GM21576 (cell line): ENCODE data around the gene C12orf75.
"Not testable (repeated sequence)": the region's sequence is repeated elsewhere in the genome, so short reads cannot be mapped to it uniquely, and the experiment has no call there.

Experiments used
- ATAC-seq: cut with Tn5 transposase; IDR thresholded peaks from one replicate; pipeline ENCODE4 v1.9.1; 2021; ENCODE audit warnings: mild to moderate bottlenecking, moderate library complexity; ENCODE audit not compliant: unreplicated experiment

C12orf75 gene

DNA sequence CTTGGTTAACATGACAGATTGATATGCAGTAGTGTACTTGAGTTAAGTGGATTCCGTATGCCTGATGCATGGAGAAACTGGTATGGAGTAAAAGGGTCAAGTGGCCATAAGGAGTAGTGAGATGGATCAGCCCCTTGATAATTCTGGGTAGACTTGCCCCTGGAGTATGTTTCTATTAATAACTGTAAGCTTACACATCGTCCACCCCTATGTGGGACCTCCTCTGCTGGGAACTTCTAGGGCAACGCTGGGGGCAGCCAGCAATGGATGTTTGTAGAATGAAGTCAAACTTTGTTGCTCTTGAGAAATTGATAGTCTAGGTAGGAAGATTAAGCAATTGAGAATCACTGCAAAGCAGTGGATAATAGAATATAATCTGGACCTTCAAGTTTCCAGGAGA is 3.5 kb downstream of the C12orf75 start:
- no peak for ATAC-seq

DNA sequence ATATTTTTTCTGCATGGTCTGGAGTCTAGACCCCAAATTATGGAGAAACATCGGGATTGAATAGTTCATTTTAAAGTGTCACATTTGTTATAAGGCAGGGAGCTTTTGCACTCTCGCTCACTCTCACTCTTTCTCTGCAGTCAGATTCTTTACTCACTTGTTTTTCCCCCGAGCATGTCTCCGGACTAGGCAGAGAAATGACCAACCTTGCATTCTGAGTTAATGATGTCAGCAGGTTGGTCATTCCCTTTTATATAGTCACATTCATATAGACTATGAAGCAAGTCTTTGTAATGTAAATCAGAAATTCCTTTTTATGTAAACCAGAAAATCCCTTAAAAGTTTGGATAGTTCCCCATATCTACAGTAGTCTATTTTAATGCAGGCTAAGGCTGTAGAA is 4.1 kb downstream of the C12orf75 start:
- no peak for ATAC-seq

DNA sequence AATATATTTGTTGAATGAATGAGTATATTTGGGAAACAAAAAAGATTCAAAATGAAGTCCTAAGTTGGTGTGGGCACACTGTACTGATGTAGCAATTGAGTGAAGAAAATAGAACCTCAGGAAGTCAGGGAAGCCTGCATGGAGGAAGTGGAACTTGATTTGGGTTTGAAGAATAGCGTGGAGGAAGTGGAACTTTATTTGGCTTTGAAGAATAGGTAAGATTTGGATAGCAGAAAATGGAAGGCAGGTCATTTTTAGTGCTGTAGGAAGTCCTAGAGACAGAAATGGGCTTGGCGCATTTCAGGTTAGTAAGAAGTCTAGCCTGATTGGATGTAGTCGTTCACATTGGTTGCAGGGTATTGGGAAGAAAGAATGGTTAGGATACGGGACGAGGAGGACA is 5.4 kb downstream of the C12orf75 start:
- no peak for ATAC-seq

DNA sequence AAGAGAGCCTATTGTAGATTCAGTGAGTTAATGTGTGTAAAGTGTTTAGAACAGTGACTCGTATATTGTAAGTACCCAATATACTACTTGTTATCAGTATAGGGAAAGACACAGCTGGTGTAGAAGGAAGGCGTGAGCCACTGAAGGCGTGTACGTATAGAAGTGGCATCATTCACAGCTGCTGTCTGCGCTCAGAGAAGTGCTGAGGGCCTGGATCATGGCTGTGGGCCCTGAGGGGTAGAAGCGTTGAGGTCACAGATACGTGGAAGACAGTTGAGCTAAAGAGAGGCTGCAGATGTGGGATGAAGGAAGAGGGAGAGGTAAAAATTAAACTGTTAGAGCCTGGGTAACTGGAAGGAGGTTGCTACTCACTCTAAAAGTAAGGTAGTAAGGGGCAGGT is 5.9 kb downstream of the C12orf75 start:
- no peak for ATAC-seq

DNA sequence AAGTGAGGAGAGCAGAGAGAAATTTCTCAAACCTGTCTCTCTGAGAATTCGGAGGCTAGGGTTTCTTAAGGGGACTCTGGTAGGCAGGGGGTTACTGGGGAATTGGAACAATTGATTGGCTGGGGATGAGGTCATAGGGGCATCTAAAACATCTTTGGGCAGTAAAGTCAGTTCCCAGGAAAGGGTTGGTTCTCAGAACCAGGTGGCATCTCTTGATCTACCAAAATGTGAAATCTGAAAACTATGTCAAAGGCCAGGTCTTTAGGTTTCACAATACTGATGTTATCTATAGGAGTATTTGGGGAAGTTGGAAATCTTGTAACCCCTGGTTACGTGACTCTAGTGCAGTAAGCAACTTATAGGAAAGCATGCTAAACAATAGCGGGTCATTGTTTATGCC is 6.9 kb downstream of the C12orf75 start:
- no peak for ATAC-seq

DNA sequence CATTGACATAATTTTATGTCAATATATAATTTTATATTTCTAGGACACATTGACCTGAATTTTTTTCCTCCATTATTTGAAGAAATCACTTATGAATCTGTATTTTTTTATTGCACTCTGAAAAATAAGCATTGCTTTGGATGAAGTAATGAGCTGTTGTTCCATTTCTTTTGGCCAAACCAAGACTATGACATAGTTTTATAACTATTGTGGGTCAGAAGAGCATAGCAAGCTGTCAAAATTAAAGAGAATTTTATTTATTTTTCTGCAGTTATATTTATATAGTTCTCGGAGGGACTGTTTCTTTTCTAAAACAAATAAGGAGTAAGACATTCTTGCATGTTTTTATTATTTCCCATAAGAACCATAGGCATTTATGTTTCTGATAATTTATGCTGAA is 8.5 kb downstream of the C12orf75 start:
- ATAC-seq: no peak

DNA sequence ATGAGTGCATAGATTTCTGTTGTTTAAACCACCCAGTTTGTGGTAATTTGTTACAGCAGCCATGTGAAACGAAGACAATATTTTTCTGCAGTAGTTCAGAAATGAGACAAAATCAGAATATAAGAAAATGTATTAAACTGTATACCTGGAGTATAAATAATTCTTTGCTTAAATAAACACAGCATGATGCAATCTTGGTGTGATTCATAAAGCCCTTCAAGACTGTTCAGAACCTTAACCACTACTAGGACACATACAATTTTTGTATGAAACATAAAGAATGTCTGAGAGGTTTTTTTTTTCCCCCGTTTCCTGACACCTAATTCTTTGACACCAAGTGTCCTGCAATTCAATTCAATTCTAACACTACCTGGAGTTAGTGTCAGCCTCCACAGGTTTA is 10.5 kb downstream of the C12orf75 start:
- ATAC-seq: no peak

DNA sequence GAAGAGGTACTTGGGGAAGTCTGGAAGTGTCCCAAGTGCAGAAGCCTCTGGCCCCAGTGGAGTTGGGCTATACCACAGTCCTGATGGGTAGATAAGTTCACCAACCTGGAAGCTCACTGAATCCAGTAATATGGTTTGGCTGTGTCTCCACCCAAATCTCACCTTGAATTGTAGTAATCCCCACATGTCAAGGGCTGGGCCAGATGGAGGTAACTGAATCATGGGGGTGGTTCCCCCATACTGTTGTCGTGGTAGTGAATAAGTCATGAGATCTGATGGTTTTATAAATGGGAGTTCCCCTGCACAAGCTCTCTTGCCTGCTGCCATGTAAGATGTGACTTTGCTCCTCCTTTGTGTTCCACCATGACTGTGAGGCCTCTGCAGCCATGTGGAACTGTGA is 11.1 kb downstream of the C12orf75 start:
- ATAC-seq: not testable (repeated sequence)

DNA sequence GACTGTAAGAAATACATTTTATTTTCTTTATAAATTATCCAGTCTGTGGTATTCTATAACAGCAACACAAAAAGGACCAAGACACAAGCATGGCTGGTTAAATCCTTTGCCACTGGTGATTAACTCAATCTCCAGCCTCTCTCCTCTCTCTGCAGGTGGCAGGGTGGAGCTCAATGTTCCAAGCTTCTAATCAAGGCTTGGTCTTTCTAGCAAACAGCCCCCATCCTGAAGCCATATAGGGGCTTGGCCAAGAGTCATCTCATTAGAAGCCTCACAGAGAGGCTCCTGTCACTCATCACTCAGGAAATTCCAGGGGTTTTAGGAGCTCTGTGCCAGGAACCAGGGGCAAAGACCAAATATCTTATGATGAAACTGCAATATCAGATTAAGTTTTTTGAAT is 12.0 kb downstream of the C12orf75 start:
- ATAC-seq: no peak

DNA sequence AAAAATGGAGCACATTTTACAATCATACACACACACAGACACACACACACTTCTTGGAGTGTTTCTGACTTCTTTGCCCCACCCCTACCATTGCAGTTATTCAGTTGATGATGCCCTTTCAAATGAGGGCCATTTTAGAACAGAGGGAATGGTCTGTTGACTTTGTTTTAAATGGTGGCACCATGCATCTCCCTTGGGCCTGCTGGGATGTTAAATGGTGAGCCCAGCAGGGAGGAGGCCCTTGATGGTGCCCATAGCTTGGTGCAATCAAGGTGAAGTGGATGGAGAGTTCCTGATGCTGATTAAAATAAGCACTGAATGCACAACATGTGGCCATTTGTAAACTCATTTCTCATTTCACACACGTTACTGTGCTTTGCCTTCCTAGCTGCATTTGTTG is 13.3 kb downstream of the C12orf75 start:
- ATAC-seq: no peak

DNA sequence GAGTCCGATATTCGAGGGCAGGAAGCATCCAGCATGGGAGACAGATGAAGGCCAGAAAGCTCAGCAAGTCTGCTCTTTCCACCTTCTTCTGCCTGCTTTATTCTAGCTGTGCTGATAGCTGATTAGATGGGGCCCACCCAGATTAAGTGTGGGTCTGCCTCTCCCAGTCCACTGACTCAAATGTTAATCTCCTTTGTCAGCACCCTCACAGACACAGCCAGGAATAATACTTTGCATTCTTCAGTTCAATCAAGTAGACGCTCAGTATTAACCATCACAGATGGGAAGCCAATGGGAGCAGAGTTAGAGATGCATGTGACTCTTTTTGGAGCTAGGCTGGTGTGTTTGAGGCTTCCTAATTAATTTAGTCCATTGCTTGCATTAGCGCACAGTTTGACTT is 17.0 kb downstream of the C12orf75 start:
- ATAC-seq: no peak

DNA sequence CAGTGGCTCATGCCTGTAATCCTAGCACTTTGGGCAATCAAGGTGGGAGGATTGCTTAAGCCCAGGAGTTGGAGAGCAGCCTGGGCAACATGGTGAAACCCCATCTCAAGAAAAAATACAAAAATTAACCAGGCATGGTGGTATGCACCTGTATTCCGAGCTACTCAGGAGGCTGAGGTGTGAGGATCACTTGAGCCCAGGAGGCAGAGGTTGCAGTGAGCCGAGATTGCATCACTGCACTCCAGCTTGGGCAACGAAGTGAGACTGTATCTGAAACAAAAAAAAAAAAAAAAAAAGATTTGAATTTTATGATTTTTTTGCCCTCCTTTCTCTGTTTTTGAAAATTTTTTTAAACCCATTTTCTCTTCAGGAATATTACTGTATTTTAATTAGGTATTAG is 17.7 kb downstream of the C12orf75 start:
- ATAC-seq: no peak

DNA sequence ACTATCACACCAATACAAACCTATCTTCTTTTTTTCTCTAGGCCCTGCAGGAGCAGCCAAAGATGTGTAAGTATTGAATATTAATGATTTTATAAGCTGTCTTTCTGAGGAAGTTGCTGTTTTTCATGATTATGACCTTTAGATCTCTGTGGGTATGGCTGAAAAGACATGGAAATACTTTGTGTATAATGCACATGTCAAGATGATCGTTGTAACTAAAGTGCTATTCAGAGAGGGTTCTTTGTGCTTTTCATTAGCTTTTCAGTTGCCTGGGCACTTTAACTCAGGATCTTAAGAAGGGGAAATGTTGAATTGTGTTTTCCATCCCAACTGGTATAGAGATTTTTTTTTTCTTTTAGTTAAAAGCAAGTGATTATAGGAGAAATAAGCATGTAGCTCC is 18.1 kb downstream of the C12orf75 start:
- no peak for ATAC-seq

DNA sequence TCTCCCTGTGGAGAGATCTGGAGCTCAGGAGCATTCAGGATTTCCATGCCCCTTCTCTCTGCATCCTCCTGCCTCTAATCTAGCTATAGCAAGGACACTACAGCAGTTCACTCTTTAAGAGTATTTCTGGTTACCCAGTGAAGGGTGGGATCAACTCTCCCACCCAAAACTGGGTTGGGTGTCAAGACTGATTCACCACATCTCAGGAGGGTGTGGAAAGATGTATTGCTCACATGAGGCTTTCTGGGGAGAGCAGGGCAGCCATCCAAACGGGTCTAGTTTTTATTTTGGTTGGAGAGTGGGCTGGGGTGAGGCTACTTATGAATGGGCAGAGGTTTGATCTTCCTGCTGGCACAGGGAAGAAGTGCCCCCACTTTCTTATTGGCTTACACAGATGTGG is 18.6 kb downstream of the C12orf75 start:
- no peak for ATAC-seq

DNA sequence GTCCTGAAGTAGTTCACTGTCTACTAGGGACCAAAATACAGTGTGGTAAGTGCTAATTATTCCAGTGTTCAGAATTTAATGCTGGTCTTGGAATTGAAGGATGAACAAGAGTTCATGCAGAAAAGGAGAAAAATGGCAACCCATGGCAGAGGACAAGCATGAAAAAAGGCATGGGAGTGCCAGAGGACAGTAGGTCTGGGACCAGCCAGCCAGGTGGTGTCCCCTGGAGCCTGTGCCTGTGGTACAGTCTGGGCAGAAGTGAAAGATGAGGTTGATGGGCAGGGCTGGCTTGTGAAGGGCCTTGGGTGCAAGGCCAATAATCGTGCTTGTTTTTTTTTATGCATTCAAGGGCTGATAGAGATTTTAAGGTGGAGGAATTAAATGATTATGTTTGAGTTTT is 21.0 kb downstream of the C12orf75 start:
- peak; percentile 61 for ATAC-seq

DNA sequence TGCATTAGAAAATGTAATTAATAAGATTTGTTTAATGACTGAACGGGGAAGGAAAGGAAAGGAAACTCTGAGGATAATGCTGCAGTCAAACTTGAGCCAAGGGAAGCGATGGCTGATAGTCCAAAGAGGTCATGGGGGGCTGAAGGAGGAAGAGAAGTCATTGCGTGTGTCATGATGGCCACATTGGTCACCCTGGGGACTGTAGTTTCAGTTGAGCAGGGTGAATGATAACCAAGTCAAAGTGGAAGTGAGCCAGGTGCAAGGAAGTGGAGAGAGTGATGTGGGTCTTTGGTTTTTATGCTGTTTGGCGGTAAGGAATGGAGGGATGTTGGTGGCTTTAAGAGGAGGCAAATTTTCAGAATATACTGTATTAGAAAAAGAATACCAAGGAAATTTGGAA is 21.6 kb downstream of the C12orf75 start:
- peak; percentile 72 for ATAC-seq

DNA sequence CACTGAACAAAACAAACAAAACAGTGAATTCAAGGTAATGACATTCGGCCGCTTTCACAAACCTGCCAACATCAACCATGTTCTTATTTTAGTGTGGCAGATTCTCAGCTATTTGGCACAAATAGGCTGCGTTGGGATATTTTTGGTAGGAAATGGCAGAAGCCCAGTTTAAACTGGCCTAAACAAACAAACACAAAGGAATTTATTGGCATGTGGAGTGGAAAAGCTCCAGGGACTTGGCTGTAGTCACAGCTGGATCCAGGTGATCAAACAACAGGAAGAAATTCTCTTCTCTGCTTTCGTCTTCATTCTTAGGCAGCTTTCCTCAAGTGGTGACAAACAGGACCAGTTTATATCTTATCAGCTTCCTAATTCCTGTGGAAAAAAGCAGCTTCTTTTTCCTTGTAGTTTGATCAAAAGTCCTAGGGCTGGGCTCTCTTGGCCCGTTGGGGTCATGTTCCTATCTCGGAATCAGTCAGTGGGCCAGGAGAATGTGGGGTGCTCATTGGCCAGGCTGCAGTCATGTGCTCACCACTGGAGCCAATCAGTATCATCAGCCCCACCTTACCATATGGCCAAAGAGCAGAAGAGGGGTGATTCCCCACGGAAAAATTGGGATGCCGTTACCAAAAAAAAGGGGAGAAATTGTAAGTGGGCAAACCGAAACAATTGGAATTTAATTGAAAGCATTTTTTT is 22.6 kb downstream of the C12orf75 start:
- ATAC-seq: no peak

DNA sequence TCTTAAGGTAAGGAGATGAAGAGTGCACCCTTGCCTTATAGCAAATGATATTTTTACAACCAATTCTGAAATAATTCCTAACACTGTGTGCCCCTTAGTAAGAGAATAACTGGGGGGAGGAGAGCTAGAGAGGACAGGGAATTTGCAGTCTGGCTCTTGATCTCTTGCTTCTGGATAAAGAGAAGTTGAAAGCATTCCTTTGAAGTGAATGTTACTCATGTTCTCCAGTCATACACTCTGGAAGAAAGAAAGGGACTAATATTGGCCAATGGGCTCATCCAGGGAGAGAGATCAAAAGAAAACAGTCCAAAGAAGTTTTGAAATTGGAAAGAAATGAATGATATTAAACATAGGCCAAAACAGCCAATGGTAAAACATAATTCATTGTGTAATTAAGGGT is 25.3 kb downstream of the C12orf75 start:
- ATAC-seq: no peak

DNA sequence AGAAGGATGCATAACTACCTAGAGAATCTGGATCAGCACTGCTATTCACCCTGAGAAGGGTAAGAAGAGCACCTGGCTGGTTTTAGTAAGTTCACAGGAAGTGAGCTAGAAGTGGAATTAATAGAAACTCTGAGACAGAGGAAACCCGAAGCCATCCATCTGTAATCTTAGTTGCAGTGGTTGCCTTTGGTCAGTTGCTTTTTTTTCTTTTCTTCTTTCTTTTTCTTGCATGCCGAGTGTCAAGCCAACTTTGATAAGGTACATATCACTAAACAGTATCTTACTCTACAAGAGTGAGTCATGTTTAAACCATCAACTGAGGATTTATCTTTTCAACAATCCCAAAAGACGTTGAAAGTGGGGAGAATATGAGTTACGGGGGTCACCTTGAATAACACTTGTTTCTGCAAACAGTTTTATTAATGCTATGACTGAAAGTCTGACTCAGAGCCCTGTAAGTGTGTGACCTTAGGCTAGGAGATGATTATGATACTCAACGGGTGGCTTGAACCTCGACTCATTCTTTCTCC is 26.7 kb downstream of the C12orf75 start:
- peak; percentile 71 for ATAC-seq

DNA sequence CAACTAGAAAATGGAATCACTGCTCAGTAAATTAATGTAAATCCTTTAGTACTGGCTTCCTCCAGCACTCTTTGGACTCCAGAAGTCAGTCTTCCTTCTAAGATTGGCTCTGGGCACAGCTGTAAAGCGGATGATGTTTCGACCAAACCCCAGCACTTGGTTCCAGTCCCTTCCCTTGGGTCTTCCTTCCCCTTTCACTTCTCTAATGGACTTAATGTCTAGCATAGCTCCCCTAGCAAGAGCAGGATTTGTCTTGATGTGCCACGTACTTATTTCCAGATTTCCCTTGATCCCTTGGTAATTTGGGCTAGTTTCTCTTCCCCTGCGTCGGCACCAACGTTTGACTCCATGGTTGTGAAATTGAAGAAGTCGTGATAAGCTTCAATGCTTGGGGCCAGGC is 28.3 kb downstream of the C12orf75 start:
- ATAC-seq: no peak

DNA sequence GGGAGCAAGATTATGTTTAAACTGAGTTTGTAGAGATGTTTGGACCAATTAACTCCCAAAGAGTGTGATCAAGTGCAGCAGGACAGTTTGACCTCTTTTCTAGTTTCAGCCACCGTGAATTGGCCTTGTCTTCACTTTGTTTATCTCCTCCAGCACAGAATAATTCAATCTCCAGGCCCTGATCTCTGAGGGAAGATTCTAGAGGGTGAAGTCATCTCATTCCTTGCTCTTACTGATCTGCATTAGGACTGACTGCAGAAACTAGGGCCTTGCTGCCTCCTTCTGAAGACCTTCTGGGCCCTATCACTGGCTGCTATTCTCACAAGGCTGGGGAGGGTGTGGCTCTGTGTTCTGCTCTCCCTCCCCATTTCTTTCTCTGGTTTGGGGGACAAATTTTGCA is 29.4 kb downstream of the C12orf75 start:
- ATAC-seq: no peak

DNA sequence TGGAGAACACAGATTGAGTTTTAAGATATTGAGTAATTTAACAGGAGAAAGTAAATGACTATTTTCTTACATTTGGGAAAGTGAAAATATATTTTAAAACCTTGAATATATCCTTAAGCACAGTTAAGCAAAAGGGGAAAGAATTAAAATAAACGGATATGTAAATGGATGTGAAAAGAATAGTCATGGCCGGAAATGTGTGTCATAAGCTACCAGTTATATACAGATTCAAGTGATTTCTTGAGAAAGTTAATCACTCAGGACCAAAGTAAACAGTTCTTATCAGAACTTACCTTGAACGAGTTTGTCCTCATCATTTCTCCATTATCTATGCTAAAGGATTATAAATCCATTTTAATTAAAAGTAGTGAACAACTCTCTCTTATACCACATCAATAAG is 33.4 kb downstream of the C12orf75 start:
- ATAC-seq: no peak

DNA sequence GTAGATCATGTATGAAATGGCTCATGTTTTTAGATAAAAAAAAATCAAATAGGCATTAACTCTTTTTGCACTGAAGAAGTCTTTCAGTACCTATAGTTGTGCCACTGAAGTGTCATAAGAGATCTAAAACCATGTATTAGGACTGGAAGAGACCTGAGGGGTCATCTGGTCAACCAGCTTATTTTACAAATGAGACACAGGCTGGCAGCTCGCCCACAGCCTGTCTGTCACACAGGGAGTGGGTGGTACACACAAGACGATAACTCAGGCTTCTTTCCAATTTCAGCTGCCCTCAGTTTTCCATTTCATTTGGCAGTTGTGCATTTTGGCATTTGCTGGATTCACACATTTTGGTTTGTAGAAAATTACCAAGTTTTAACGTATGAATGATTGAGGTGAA is 34.7 kb downstream of the C12orf75 start:
- ATAC-seq: no peak
